ENCODE data around the gene INF2.
"Not testable (repeated sequence)": the region's sequence is repeated elsewhere in the genome, so short reads cannot be mapped to it uniquely, and the experiment has no call there.

Gene INF2

DNA sequence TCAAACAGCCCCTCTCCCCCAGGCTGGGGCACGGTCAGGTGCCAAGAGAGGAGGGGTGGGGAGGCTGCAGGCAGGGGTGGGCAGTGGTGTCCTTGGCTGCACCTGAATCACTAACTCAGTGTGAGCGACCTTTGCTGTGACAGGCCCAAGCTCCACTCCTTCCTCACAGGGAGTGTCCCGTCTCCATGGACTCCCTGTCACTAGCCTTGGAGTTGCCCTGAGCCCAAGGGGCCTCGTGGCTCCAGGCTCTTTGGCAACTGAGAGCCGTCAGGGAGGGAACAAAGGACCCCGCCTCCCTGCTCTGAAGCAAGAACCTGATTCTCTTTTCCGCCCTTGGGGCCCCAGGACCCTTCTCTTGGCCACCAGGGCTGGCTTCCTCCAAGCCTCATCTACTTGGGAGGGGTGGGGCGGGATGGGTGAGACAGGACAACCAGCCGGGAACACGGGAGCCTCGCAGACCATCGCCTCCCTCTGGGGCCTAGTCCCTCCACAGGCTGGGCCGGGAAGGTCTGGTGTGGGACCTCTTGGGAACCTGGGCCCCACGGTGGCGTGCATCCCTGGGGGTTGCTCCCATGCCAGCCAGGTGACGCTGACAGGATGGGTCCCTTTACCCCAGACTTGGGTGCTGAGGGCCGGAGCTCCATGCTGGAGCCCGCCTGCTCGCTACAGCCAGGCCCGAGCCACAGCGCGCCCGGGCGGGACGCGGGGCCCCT lies 33.7 kb downstream of the INF2 start:
- no peak for DNase-seq (ENCODE audit: low read depth)

- DNase-seq (ENCODE audit: low read depth) = peak; percentile 31
Measured at GRCh38 chr14:104723651-104724406, 34.4 kb downstream of the INF2 start, which contains the start of gene ADSS1. Gene ADSS1, plus strand, starts transcription at chr14:104724229. Its CDS starts 42 bp downstream, at chr14:104724271.

- DNase-seq (ENCODE audit: low read depth) = peak; percentile 27
Measured at GRCh38 chr14:104724407-104724980, 35.1 kb downstream of the INF2 start.

DNA sequence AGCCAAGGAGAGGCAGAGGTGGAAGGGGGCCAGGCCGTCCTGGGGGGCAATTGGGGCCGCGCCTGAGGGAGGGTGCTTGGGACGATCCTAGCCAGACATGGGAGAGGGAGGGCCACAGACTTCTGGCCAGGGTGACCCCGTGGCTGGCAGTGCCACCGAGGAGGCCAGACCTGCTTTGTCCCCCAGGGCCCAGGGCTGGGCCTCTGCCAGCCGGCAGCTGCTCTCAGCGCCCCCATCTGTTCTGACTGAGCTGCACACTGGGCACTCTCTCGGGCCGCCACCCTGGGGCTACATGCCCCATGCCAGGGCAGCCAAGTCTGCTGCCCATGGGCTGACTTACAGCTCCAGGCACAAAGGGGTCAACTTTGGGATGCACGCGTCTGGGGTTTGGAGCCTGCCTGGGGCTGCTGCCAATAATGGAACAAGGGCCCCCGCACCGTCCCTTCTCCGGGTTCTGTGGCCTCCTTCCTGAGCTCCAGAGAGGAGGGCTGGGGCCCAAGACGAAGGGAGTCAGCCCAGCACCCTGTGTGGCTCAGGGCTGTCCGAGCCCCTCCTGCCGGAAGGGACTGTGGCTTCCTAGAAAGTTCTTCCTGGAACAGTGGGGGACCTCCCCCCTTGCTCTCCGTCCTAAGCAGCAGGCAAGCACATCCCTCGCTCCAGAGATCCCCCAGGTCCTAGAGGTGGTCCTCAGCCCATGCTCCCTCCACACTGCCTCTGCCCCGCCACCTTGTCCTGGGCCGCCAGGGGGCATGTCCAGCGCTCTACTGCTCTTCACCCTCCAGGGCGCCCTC lies 35.8 kb downstream of the INF2 start:
- DNase-seq (ENCODE audit: low read depth) = no peak

DNA sequence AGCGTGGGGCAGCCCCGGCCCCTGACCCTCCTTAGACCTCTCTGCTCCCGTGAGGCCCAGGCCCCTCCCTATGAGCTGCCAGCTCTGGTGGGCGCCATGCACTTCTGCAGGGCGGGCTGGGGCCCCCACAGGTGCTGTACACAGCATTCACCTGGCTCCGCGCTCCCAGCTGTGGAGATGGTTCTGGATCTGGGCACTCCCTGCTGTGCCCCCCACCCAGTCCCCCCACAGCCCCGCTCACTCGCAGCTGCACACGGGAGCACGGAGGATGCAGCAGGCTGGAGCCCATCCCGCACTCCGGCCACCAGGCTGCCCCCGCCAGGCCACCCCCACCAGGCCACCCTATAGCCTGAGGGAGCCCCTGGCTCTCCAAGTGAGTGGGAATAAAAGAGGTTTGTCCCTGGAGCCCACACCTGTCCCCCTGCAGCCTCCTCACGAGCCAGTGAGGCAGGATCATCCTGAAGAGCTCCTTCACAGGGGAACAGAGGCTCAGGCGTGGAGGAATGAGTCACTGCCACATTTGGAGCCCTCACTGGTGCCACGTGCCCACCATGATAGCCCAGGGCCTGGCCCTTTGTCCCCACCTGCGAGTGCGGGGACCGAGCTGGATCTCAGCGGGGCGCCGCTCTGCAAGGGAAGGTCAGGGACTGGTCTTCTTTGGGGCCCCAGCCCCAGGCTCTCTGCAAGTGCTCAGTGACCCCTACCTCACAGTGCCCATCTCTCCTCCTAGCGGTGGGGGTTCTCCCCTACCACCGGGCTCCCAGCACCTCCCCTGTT lies 36.5 kb downstream of the INF2 start:
- no peak for DNase-seq (ENCODE audit: low read depth)

DNA sequence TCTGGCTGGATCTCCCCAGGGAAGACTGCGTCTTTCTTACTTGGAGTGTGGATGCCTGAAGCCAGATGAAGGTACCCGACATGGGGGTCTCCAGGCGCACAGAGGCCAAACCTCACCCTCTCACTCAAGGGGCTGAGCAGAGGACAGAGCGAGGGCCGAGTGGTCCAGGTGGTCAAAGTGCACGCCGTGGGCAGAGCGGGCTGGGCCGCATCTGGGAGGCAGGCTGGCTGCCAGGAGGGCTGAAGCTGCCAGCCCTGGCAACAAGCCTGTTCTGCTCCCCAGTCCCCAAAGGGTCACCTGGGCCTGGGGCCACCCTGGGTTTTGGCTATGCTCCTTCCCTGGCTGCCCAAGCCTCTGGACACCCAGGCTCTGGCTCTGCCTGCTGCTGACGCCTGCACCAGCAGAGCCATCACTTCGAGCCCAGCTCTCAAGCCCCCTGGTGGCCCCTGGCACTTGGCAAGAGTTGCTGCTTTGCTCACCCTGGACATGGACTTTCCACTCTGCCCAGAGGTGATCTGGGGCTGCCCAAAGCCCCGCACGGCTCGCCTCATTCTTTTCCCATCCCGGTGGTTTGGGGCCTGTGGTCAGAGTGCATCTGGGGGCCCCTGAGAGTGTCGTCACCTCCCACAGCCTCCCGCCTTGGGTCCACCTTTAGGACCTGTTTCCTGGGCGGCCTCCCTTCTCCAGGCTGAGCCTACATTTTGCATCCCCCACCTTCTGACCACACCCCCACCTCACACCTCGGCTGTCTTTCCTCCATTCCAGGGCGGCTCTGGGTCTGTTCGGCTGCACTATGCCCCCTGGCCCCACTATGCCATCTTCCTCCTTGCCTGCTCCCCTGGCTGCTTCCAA lies 37.4 kb downstream of the INF2 start:
- DNase-seq (ENCODE audit: low read depth) = no peak

DNA sequence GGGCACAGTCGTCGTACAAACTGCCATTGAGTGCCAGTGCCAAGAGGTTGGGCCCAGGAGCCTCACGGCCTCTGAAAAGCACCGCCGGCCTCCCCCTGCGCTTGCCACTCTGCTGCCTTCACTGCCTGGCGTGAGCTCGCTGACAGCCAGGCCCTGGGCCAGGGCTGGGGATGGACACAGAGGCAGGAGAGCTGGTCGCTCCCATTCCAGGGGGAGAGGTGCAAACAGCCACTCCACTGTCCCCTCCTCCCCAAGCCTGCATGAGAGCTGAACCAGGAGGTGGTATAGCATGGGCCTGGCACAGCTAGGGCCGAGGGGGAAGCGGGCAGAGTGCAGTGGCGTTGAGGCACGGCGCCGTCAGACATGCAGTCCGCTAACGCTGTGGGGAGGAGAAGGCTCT lies 39.2 kb downstream of the INF2 start:
- no peak for DNase-seq (ENCODE audit: low read depth)

GRCh38 chr14:104729176-104729834 lies 39.9 kb downstream of the INF2 start:
- not testable (repeated sequence) for DNase-seq (ENCODE audit: low read depth)

DNA sequence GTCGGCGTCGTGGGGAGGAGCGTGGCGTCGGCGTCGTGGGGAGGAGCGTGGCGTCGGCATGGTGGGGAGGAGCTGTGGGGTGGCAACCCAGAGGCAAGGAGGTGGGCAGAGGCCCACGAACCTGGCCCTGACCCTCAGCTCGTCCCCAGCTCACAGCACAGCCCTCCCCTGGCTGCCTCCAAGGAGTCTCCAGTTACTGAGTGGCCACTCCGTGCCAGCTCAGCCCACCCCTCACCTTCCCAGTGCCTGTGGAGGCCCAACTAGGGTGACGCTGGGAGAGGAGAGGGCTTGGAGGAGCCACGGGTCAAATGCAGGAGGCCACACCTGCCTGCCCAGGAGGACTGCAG lies 40.4 kb downstream of the INF2 start:
- no peak for DNase-seq (ENCODE audit: low read depth)

- no peak for DNase-seq (ENCODE audit: low read depth)
Measured at GRCh38 chr14:104730487-104730886, 41.1 kb downstream of the INF2 start.

DNA sequence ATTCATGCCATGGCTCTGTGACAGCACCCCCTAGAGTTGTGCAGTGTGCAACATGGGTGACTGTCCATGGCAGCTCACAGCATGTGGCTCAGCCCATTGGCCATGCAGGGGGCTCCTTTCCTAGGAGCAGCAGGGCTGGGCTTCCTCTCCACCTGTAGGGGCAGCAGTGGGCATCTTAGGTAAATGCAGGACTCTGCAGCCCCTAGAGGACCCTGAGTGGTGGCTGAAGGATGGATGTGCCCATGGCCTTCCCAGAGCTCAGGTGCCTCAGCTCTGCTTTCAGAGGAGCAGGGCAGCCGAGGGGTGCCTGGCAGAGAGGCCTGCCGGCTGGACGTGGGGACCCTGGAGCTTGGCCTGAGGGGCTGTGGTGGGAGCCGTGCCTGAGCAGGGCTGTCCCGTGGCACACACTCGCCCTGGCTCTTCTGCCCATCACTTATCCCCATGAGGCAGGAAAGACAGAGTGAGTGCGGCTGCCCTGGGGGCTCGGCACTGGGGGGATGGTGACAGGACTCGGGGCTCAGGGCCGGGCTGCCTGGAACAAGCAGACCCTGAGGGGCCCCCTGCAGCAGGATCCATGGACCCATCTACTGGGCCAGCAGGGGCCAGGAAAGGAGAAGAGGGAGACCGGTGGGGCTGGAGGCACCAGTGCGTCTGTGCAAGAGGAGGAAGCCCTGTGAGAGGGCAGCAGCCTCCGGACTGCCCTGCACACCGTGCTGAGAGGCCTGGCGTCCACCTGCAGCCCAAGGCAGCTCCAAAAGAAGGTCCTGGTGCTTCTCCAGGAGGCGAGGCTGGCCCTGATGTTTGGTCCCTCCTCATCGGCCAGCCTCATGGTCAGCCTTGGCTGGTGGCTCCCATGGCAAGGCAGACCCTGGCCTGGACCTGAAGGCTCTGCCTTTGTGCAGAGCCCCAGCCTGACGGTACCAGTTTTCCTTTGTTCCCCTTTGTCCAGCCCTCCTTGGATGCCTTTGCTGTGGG lies 42.2 kb downstream of the INF2 start:
- DNase-seq (ENCODE audit: low read depth) = no peak

GRCh38 chr14:104732355-104732804 lies 43.0 kb downstream of the INF2 start:
- no peak for DNase-seq (ENCODE audit: low read depth)

GRCh38 chr14:104732931-104733681 lies 43.7 kb downstream of the INF2 start:
- no peak for DNase-seq (ENCODE audit: low read depth)

- no peak for DNase-seq (ENCODE audit: low read depth)
Measured at GRCh38 chr14:104734051-104734587, 44.7 kb downstream of the INF2 start.

DNA sequence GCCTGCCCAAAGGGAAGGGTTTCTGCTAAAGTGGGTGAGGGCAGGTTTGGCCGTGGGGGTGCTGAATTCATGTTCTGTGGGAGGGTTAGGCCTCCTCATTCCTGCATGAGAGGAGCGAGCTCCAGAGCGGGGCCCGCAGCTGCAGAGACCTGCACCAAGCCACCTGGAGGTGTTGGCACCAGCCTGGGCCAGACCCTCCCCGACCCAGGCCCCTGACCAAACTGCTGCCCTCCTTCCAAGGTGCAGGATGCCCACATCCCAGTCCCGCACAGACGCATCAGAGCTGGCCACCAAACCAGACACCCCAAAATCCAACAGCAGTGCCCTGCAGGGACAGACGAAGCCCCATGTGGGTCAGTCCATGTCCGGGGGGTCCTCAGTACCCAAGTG lies 45.2 kb downstream of the INF2 start:
- DNase-seq (ENCODE audit: low read depth) = no peak

- no peak for DNase-seq (ENCODE audit: low read depth)
Measured at GRCh38 chr14:104734991-104735779, 45.8 kb downstream of the INF2 start.

Measured in stimulated activated CD4-positive, alpha-beta T cell treated with anti-CD3 and anti-CD28 coated beads, Interleukin-2, amount 100 ng/mL, for 4 hours (primary cell).